ENCODE measurements around the gene CLEC19A.
A peak's percentile ranks its signal among the peaks of the same experiment; 100 is the strongest.

The CLEC19A gene

GRCh38 chr16:19292186-19292585 lies 6.7 kb downstream of the CLEC19A start:
- Mint-ChIP-seq H3K36me3 (ENCODE audit: low read depth) (no peaks in the 10 kb centered on the region), H3K27me3 (ENCODE audit: low read depth) (no peaks in the 10 kb centered on the region), H3K4me1 (ENCODE audit: low read depth) (peaks cover 18% of the 10 kb centered on the region), H3K4me3 (no peak overlapping the region), H3K9me3 (no peaks in the 10 kb centered on the region), H3K27ac (no peak overlapping the region)
- DNase-seq (ENCODE audit: low spot score), result no peak

DNA sequence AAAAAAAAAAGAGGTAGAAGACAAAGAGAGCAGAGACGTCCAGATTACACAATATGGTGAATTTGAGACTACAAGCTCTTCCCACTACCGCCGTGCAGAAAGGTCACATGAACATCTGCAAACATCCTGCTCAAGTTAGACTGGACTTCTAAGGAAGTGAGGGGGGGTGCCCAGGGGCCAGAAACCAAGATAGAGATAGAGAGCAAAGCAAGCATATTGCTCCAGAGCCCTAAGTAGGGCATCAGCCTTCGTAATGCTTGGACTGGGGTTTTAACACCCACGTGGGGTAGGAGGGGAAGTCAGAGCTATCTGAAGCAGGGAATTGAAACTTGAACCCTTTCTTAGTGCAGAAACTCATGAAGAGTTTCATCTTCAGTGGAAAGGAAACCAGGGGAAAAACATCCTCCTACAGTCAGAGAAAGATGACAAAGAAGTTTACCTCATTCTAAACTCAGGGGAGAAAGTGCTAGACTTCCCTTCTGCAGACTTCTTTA lies 8.7 kb downstream of the CLEC19A start:
- peaks cover 18% of the 10 kb centered on the region for H3K4me1 Mint-ChIP-seq (ENCODE audit: low read depth)
- no peaks in the 10 kb centered on the region for H3K27me3 Mint-ChIP-seq (ENCODE audit: low read depth)
- peak overlapping the region; percentile 39 for H3K27ac Mint-ChIP-seq
- H3K36me3 Mint-ChIP-seq (ENCODE audit: low read depth), result no peaks in the 10 kb centered on the region
- peak overlapping the region; percentile 48 for H3K4me3 Mint-ChIP-seq
- DNase-seq (ENCODE audit: low spot score), result peak; percentile 87
- no peaks in the 10 kb centered on the region for H3K9me3 Mint-ChIP-seq

GRCh38 chr16:19295393-19295792 lies 9.9 kb downstream of the CLEC19A start:
- DNase-seq (ENCODE audit: low spot score), result peak; percentile 56
- Mint-ChIP-seq H3K9me3 (no peaks in the 10 kb centered on the region), H3K27me3 (ENCODE audit: low read depth) (peaks cover 2% of the 10 kb centered on the region), H3K4me1 (ENCODE audit: low read depth) (peaks cover 17% of the 10 kb centered on the region), H3K4me3 (no peak overlapping the region), H3K36me3 (ENCODE audit: low read depth) (no peaks in the 10 kb centered on the region), H3K27ac (no peak overlapping the region)

DNA sequence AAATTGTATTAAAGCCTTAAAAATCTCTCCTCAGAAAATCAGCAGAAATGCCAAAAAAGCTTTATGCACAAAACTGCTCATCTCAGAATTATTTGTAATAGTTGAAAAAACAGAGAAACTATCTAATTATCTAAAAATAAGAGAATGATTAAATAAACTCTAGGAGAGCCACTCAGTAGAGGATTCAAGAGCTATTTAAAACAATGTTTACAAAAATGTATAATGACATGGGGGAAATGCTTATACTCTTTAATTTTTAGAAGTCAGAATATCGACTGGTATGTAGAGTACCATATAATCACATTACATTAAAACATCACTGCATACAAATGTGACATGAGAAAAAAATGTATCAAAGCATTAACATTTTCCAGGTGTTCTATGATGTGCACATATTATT lies 11.9 kb downstream of the CLEC19A start:
- Mint-ChIP-seq H3K9me3 (no peaks in the 10 kb centered on the region), H3K4me3 (no peak overlapping the region), H3K27me3 (ENCODE audit: low read depth) (peaks cover 2% of the 10 kb centered on the region), H3K27ac (no peak overlapping the region), H3K36me3 (ENCODE audit: low read depth) (no peaks in the 10 kb centered on the region), H3K4me1 (ENCODE audit: low read depth) (peaks cover 16% of the 10 kb centered on the region)
- DNase-seq (ENCODE audit: low spot score), result no peak

GRCh38 chr16:19299565-19299964 lies 14.0 kb downstream of the CLEC19A start:
- Mint-ChIP-seq H3K9me3 (no peaks in the 10 kb centered on the region), H3K4me1 (ENCODE audit: low read depth) (peaks cover 2% of the 10 kb centered on the region), H3K27me3 (ENCODE audit: low read depth) (peaks cover 2% of the 10 kb centered on the region), H3K4me3 (no peak overlapping the region), H3K27ac (no peak overlapping the region), H3K36me3 (ENCODE audit: low read depth) (no peaks in the 10 kb centered on the region)
- no peak for DNase-seq (ENCODE audit: low spot score)

DNA sequence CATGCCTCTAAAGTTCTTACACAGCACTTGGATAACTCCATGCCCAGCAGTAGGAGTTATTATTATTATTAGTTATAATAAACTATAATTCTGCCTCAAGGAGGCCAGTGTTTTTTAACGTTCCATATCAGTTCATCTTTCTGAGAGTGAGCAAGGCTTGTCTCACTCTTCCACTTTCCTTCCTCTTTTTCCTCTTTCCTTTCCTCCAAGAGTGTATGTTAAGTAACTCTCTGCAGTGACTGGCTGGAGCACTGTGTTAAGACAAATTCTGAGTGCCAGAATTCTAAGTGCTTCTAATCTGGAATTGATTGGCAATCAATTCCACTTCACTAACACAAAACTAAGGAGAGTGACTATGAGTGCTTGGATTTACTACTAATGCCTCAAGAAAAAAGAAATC lies 16.4 kb downstream of the CLEC19A start:
- Mint-ChIP-seq H3K4me1 (ENCODE audit: low read depth) (no peaks in the 10 kb centered on the region), H3K27me3 (ENCODE audit: low read depth) (peaks cover 2% of the 10 kb centered on the region), H3K36me3 (ENCODE audit: low read depth) (no peaks in the 10 kb centered on the region), H3K9me3 (no peaks in the 10 kb centered on the region), H3K4me3 (no peak overlapping the region), H3K27ac (no peak overlapping the region)
- no peak for DNase-seq (ENCODE audit: low spot score)

- H3K4me1 Mint-ChIP-seq (ENCODE audit: low read depth), result no peaks in the 10 kb centered on the region
- no peaks in the 10 kb centered on the region for H3K36me3 Mint-ChIP-seq (ENCODE audit: low read depth)
- no peaks in the 10 kb centered on the region for H3K27me3 Mint-ChIP-seq (ENCODE audit: low read depth)
- no peak for DNase-seq (ENCODE audit: low spot score)
- H3K4me3 Mint-ChIP-seq, result no peak overlapping the region
- H3K27ac Mint-ChIP-seq, result no peak overlapping the region
- no peaks in the 10 kb centered on the region for H3K9me3 Mint-ChIP-seq
Measured at GRCh38 chr16:19304750-19305149, 19.2 kb downstream of the CLEC19A start.

GRCh38 chr16:19305443-19305842 lies 19.9 kb downstream of the CLEC19A start:
- no peaks in the 10 kb centered on the region for H3K9me3 Mint-ChIP-seq
- H3K36me3 Mint-ChIP-seq (ENCODE audit: low read depth), result no peaks in the 10 kb centered on the region
- H3K4me1 Mint-ChIP-seq (ENCODE audit: low read depth), result no peaks in the 10 kb centered on the region
- no peak for DNase-seq (ENCODE audit: low spot score)
- no peak overlapping the region for H3K27ac Mint-ChIP-seq
- H3K4me3 Mint-ChIP-seq, result no peak overlapping the region
- H3K27me3 Mint-ChIP-seq (ENCODE audit: low read depth), result no peaks in the 10 kb centered on the region

- H3K9me3 Mint-ChIP-seq, result no peaks in the 10 kb centered on the region
Measured at GRCh38 chr16:19307587-19308241, 22.2 kb downstream of the CLEC19A start.

DNA sequence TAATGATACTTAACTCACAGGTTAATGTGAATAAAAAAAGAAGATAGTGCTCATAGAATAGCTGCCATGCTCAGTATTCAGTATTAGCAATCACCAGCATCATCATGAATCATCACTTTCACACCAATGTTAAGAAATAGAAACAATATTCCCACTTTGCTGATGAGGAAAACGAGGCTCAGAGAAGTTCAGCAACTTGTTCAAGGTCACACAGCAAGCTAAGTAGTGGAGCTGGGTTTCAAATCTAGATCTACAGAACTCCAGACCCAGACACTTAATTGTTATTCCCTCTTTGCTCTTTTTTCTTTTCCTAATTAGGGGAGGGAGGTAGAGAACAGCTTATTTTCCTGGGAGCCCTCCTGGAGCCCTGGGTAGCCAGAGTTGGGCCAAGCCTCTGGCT lies 22.9 kb downstream of the CLEC19A start:
- H3K27me3 Mint-ChIP-seq (ENCODE audit: low read depth), result no peaks in the 10 kb centered on the region
- DNase-seq (ENCODE audit: low spot score), result no peak
- H3K36me3 Mint-ChIP-seq (ENCODE audit: low read depth), result no peaks in the 10 kb centered on the region
- no peaks in the 10 kb centered on the region for H3K9me3 Mint-ChIP-seq
- H3K27ac Mint-ChIP-seq, result no peak overlapping the region
- no peak overlapping the region for H3K4me3 Mint-ChIP-seq
- no peaks in the 10 kb centered on the region for H3K4me1 Mint-ChIP-seq (ENCODE audit: low read depth)

More at GRCh38 chr16:19307587-19308241, 22.2 kb downstream of the CLEC19A start:
- DNase-seq (ENCODE audit: low spot score), result no peak
- no peaks in the 10 kb centered on the region for H3K36me3 Mint-ChIP-seq (ENCODE audit: low read depth)
- no peaks in the 10 kb centered on the region for H3K4me1 Mint-ChIP-seq (ENCODE audit: low read depth)
- H3K27ac Mint-ChIP-seq, result peak overlapping the region; percentile 17
- H3K4me3 Mint-ChIP-seq, result no peak overlapping the region
- no peaks in the 10 kb centered on the region for H3K27me3 Mint-ChIP-seq (ENCODE audit: low read depth)

DNA sequence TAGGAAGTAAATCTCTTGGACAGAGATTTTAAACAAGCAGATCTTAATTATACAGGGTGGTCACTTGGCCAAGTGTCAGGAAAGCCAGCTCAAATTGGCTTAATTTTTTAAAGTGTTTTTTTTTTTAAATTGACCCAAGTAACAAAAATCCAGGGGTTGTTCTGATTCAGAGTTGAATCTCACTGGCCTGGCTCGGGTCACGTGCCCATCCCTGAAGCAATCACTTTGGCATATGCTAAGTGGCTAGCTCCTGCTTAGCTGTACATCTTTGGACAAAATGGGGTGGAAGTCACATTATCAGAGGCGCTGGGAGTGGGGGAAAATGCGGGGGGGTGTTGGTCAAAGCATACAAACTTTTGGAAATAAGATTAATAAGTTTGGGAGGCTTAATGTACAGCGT lies 23.6 kb downstream of the CLEC19A start:
- Mint-ChIP-seq H3K9me3 (no peaks in the 10 kb centered on the region), H3K27me3 (ENCODE audit: low read depth) (no peaks in the 10 kb centered on the region), H3K4me3 (no peak overlapping the region), H3K4me1 (ENCODE audit: low read depth) (no peaks in the 10 kb centered on the region), H3K27ac (no peak overlapping the region), H3K36me3 (ENCODE audit: low read depth) (no peaks in the 10 kb centered on the region)
- no peak for DNase-seq (ENCODE audit: low spot score)

DNA sequence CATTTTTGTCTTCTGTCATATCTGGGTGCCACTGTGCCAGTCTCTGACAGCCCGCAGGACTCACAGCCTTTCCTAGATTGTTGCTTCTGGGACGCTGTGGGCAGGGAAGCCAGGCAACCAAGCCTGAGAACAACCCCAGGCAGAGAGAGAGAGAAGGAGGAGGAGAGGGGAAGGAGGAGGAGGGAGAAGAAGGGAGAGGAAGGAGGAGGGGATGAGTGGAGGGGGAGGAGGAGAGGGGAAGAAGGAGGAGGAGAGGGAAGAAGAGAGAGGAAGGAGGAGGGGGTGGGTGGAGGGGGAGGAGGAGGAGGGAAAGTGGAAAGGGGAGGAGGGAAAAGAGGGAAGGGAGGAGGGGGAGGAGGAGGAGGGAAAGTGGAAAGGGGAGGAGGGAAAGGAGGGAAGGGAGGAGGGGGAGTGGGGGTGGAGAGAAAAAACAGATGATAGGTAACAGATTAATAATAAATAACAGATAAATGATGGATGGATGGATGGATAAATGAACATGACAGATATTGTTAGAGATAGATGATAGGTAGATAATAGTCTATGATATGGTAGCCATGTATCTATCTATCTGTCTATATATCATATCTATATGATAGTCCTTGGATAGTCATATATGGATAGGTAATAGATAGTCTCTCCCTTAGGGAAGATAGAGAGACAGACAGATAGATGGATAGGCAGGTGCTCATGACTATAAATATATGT lies 29.3 kb downstream of the CLEC19A start:
- Mint-ChIP-seq H3K9me3 (no peaks in the 10 kb centered on the region), H3K27ac (no peak overlapping the region), H3K4me1 (ENCODE audit: low read depth) (no peaks in the 10 kb centered on the region), H3K36me3 (ENCODE audit: low read depth) (no peaks in the 10 kb centered on the region), H3K4me3 (no peak overlapping the region), H3K27me3 (ENCODE audit: low read depth) (no peaks in the 10 kb centered on the region)
- no peak for DNase-seq (ENCODE audit: low spot score)

DNA sequence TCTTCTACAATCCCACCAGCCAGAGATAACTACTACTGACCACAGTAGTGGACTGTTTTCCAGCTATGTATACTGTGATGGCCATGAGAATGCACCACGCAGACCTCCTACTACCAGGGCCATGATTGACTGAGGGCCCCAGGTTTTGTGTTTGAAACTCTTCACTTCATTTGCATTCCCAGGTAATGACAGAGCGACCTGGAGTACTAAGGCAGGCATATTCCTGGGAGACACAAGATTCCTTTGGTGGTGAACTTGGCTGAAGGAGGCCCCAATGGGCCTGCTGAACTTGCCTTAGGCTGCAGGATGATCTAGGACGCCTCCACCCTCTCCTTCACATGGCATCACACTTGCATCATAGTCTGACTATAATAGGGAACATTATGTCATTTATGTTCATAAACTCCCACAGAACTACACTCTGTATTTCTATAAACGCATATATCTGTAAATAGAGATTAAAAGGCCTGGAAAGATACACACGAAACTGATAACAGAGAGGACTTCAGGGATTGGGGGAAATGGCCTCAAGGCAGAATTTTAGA lies 30.4 kb downstream of the CLEC19A start:
- no peaks in the 10 kb centered on the region for H3K27me3 Mint-ChIP-seq (ENCODE audit: low read depth)
- DNase-seq (ENCODE audit: low spot score), result no peak
- no peaks in the 10 kb centered on the region for H3K36me3 Mint-ChIP-seq (ENCODE audit: low read depth)
- no peak overlapping the region for H3K27ac Mint-ChIP-seq
- H3K4me1 Mint-ChIP-seq (ENCODE audit: low read depth), result no peaks in the 10 kb centered on the region
- no peak overlapping the region for H3K4me3 Mint-ChIP-seq
- H3K9me3 Mint-ChIP-seq, result no peaks in the 10 kb centered on the region

DNA sequence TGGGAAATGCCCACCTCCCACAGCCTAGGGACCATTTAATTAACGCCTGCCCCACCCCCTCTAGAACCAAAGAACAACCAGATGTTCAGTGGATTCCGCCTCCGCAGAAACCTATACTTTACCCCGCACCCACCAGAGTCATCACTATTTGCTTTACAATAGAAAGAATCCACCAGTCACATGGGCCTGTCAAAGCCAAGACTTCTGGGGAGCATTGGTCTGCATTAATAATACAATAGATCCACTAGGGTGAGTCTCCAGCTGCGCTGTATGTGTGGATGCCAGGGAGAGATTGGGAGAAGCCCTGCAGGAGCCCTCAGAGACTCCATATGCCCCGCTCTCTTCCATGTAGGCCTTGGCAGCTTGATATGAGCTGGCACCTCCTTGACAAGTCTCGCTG lies 31.3 kb downstream of the CLEC19A start:
- H3K27me3 Mint-ChIP-seq (ENCODE audit: low read depth), result no peaks in the 10 kb centered on the region
- H3K36me3 Mint-ChIP-seq (ENCODE audit: low read depth), result no peaks in the 10 kb centered on the region
- H3K4me1 Mint-ChIP-seq (ENCODE audit: low read depth), result no peaks in the 10 kb centered on the region
- no peaks in the 10 kb centered on the region for H3K9me3 Mint-ChIP-seq
- no peak for DNase-seq (ENCODE audit: low spot score)
- H3K4me3 Mint-ChIP-seq, result no peak overlapping the region
- H3K27ac Mint-ChIP-seq, result no peak overlapping the region

All from T-helper 2 cell treated with Interferon-gamma antibody and Interleukin-4, amounts not matched to agents 5 μg/mL and 100 μg/mL, for 36 hours (primary cell).